Pancreas (tissue), 10 donors: ENCODE data around the gene FBXL17. TPM values are rescaled to one million over a fixed set of nuclear protein-coding genes. Genes with fewer than 3 reads are reported as not detected.

Source experiments
- ATAC-seq, 4 donors: fragments of 200-7000 bp; cut with Tn5 transposase; one replicate each; pipeline versions ENCODE4 v1.8.0 to v1.9.1; 2020; ENCODE audit warnings: mild to moderate bottlenecking in 4 of 4, moderate library complexity in 4 of 4
- DNase-seq, 6 donors: peaks; one replicate each; pipeline ENCODE4 v3.0.0-alpha.2; 2020
- FAIRE-seq: peaks from 2 replicates; lab custom pipeline; 2012; peaks lifted over from hg19 to GRCh38; lab: Jason Lieb, UNC
- H3K27ac ChIP-seq, 4 donors: fragments of 200-600 bp; sonication (generic); 1 replicate in 3 of 4; 2 replicates in 1 of 4; pipeline versions ENCODE4 v1.5.0 to v1.8.0; 2020
- H3K27me3 ChIP-seq, 4 donors: fragments of 200-600 bp; one replicate each; pipeline ENCODE4 v1.8.0; 2021
- H3K36me3 ChIP-seq, 3 donors: fragments of 200-600 bp; sonication (generic) in 1 of 3; one replicate each; pipeline versions ENCODE4 v1.5.0 to v1.8.0; 2020 to 2021
- H3K4me1 ChIP-seq, 3 donors: fragments of 200-600 bp; one replicate each; pipeline ENCODE4 v1.8.0; 2021
- H3K4me3 ChIP-seq, 4 donors: fragments of 200-600 bp; sonication (generic) in 2 of 4; one replicate each; pipeline versions ENCODE4 v1.5.0 to v1.8.0; 2020 to 2021
- H3K9me3 ChIP-seq, 4 donors: fragments of 200-600 bp; one replicate each; pipeline ENCODE4 v1.8.0; 2021
- WGBS, 2 donors: extraction: QIAGEN DNeasy Blood & Tissue Kit; methylation state at CpG; one replicate each; pipeline ENCODE4 v1.1.7; 2013; 5-methylcytosine and 5-hydroxymethylcytosine counted together
- intact Hi-C, 3 donors: fragments of 100-400 bp; cut with DNase I; formaldehyde crosslinking; loops; one replicate each; pipeline versions ENCODE4 v1.11.1 to v1.14.2; 2022
- polyA plus RNA-seq, 2 donors: library from polyadenylated mRNA; stranded (reverse); fragments of 200-250 nt; gene quantifications; one replicate each; pipeline ENCODE4 v1.2.3, GENCODE V29; 2013
- total RNA-seq, 6 donors: library from RNA; stranded (reverse); fragmentation: NEBNext Ultra II Directional in 4 of 6; extraction: Animal tissue kit (Norgen Biotek cat#: 25700) in 4 of 6; gene quantifications; one replicate each; pipeline versions ENCODE4 v1.2.1 to v1.2.4, GENCODE V29; 2021 to 2023
- TF ChIP-seq, protein P1 (sequence below), 4 donors: fragments of 200-600 bp; sonication (generic) in 3 of 4; IDR thresholded peaks; one replicate each; pipeline versions ENCODE4 v1.5.0 to v1.8.0; 2021; ENCODE audit warnings: antibody characterized with exemption in 4 of 4
- donor health status: healthy with polysubstance abuse.
- donor health status: DM: no; HTN: no; CAD: no; lungs with moderate emphysema.
- donor health status: DM: no; HTN: no; CAD: no.
- donor health status: control.
- donor health status: control.
- donor health status: Bipolar disorder and iron deficiency.
- donor health status: DM: yes; HTN: yes; CAD: no.
- donor health status: DM: no; HTN: no; CAD: no.
- donor health status: DM: no; HTN: no; CAD: no.
- donor health status: DM: yes; HTN: yes; CAD: no.

Gene FBXL17
- total and polyA plus RNA-seq, 8 donors = 4.2 to 11.1 (median 7.3) TPM

DNA sequence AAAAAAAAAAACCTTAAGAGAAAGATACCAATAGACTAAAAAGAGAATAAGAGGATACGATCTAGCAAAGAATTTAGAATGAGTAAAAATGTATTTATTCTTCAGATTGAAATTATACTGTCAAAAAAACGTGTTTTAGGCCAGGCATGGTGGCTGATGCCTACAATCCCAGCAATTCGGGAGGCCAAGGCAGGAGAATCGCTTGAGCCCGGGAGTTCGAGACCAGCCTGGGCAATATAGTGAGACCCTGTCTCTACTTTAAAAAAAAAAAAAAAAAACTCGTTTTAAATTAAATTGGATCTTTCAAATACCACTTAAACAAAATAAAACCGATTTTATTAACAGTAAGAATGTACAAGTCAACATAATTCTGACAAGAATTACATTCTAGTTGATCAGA, 41.8 kb downstream of the FBXL17 start:
- H3K36me3 ChIP-seq = no peaks in the 10 kb centered on the region
- WGBS, 2 donors = 91 to 93% methylated on average over 8 of the region's 8 CpGs
- peaks cover 0 to 7% (median 6%) of the 10 kb centered on the region in 3 donors for H3K4me1 ChIP-seq
- FAIRE-seq (no peak), ATAC-seq (no peak), DNase-seq (no peak)
- intact Hi-C loops = no loop called here
- no peaks in the 10 kb centered on the region for H3K27me3 ChIP-seq
- H3K4me3 ChIP-seq = no peak overlapping the region
- no peaks in the 10 kb centered on the region for H3K9me3 ChIP-seq
- TF ChIP-seq, protein P1, sequence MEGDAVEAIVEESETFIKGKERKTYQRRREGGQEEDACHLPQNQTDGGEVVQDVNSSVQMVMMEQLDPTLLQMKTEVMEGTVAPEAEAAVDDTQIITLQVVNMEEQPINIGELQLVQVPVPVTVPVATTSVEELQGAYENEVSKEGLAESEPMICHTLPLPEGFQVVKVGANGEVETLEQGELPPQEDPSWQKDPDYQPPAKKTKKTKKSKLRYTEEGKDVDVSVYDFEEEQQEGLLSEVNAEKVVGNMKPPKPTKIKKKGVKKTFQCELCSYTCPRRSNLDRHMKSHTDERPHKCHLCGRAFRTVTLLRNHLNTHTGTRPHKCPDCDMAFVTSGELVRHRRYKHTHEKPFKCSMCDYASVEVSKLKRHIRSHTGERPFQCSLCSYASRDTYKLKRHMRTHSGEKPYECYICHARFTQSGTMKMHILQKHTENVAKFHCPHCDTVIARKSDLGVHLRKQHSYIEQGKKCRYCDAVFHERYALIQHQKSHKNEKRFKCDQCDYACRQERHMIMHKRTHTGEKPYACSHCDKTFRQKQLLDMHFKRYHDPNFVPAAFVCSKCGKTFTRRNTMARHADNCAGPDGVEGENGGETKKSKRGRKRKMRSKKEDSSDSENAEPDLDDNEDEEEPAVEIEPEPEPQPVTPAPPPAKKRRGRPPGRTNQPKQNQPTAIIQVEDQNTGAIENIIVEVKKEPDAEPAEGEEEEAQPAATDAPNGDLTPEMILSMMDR (IDR thresholded peaks at IDR 0.05) = no peak
- H3K27ac ChIP-seq = no peak overlapping the region

DNA sequence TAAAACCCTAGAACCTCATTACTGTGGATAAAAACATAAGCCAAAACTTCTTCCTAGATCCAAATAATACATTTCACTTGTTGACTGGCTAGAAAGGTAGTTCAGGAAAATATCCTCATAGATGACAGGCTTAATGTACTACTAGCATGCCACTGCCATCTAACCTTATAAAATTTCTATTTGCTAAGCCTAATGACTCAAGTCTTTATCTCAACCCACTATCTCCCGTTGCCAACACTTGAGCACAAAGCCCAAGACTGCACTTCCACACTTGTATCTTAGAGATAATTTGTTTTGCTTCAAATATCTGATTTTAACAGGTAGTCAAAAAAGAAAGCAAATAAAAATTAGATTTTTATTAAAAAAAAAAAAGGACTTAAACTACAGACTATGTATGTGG, 42.7 kb downstream of the FBXL17 start:
- TF ChIP-seq, protein P1 (IDR thresholded peaks at IDR 0.05) = no peak
- intact Hi-C loops = no loop called here
- no peaks in the 10 kb centered on the region for H3K9me3 ChIP-seq
- no peak overlapping the region for H3K27ac ChIP-seq
- 28 to 30% methylated on average over 1 of the region's 1 CpG for WGBS, 2 donors
- H3K4me3 ChIP-seq = no peak overlapping the region
- H3K27me3 ChIP-seq = no peaks in the 10 kb centered on the region
- ATAC-seq (peak in 3 of 4 donors; percentile 41 to 55 (median 45)), DNase-seq (no peak), FAIRE-seq (no peak)
- peaks cover 0 to 7% (median 6%) of the 10 kb centered on the region in 3 donors for H3K4me1 ChIP-seq
- H3K36me3 ChIP-seq = no peaks in the 10 kb centered on the region

DNA sequence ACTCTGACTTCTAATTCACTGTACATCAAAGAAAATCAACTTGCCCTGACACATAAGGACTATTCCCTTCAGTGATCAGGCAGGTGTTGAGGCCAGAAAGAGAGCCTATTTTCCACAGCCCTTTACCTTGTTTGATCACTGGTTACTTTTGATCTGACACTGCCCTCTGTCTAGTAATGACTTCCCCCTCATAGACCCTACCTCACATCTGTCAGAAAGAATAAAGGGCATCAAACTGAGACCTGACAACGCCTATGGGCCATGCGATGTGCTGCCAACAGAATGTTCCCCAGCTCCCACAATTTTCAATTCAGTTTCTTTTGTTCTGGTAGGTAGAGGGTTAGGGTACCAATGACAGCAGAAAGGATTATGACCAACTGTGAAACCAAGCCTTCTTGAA, 47.7 kb downstream of the FBXL17 start:
- H3K4me3 ChIP-seq = no peak overlapping the region

DNA sequence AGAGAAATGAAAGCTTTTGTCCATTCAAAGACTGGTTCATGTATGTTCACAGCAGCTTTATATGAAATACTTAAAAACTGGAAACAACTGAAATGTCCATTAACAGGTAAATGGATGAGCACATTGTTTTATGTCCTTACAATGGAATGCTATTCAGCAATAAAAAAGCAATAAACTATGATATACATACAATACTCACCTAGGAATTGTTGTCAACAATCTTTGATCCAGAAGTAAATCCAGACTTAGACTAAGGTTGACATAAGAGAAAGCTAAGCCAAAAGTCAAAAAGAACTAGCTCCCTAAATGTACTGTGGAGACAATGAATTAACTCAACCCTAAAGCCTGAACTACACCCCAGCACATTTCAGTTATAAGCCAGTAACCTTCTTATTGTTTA, 54.9 kb downstream of the FBXL17 start:
- H3K9me3 ChIP-seq = no peaks in the 10 kb centered on the region
- intact Hi-C loops = no loop called here
- no peaks in the 10 kb centered on the region for H3K4me1 ChIP-seq
- H3K36me3 ChIP-seq = no peaks in the 10 kb centered on the region
- no peak for FAIRE-seq
- ATAC-seq = no peak
- H3K27me3 ChIP-seq = no peaks in the 10 kb centered on the region
- DNase-seq = no peak
- TF ChIP-seq, protein P1 (IDR thresholded peaks at IDR 0.05) = no peak
- no peak overlapping the region for H3K27ac ChIP-seq
- no peak overlapping the region for H3K4me3 ChIP-seq

More for the DNA sequence above, 47.7 kb downstream of the FBXL17 start:
- TF ChIP-seq, protein P1 (IDR thresholded peaks at IDR 0.05) = no peak
- peaks cover 0 to 5% (median 0%) of the 10 kb centered on the region in 3 donors for H3K4me1 ChIP-seq
- no peaks in the 10 kb centered on the region for H3K36me3 ChIP-seq
- no peak overlapping the region for H3K27ac ChIP-seq
- ATAC-seq = no peak
- intact Hi-C loops = no loop called here
- FAIRE-seq = no peak
- H3K9me3 ChIP-seq = no peaks in the 10 kb centered on the region
- H3K27me3 ChIP-seq = no peaks in the 10 kb centered on the region
- WGBS, 2 donors = 97 to 98% methylated on average over 2 of the region's 2 CpGs
- DNase-seq = no peak

DNA sequence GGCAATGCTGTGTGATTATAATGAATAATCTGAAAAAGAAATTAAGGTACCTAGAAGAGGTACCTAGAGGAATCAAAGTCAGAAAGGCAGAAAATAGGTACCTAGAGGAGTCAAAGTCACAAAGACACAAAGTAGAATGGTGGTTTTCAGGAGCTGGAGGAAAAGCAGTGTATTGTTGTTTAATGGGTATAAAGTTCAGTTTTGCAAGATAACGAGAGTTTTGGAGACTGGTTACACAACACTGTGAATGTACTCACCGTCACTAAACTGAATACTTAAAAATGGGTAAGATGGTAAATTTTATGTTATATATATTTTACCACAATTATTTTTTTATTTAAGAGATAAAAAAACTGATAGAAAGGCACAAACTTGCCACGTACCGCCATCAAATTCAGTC, 57.0 kb downstream of the FBXL17 start:
- intact Hi-C loops = no loop called here
- ATAC-seq = no peak
- TF ChIP-seq, protein P1 (IDR thresholded peaks at IDR 0.05) = no peak
- DNase-seq = no peak
- WGBS, 2 donors = 93 to 94% methylated on average over 4 of the region's 4 CpGs
- H3K4me1 ChIP-seq = no peaks in the 10 kb centered on the region
- no peaks in the 10 kb centered on the region for H3K9me3 ChIP-seq
- FAIRE-seq = no peak
- no peaks in the 10 kb centered on the region for H3K27me3 ChIP-seq
- no peaks in the 10 kb centered on the region for H3K36me3 ChIP-seq
- no peak overlapping the region for H3K27ac ChIP-seq
- no peak overlapping the region for H3K4me3 ChIP-seq
